MCF 10A (cell line): ENCODE measurements around the gene SYNE3. TPM values are rescaled to one million over a fixed set of nuclear protein-coding genes. Genes with fewer than 3 reads are reported as not detected.
A peak's percentile ranks its signal among the peaks of the same experiment; 100 is the strongest.

ENCODE experiments used
- BruUV-seq: library from RNA; stranded (reverse); fragments of 400-500 nt; replicated peaks from 2 replicates; lab custom pipeline; 2021; lab: Mats Ljungman, UMichigan
- CTCF ChIA-PET: fragments of 300-600 bp; sonication (Branson Sonifier 250); formaldehyde crosslinking; extraction: SDS; loops from one replicate; lab custom pipeline; 2021; ENCODE audit warnings: antibody characterized with exemption, inconsistent platforms; lab: Yijun Ruan, JAX
- POLR2A ChIA-PET: fragments of 300-600, 350-650 bp; sonication (Branson Sonifier 250); formaldehyde crosslinking; extraction: SDS; loops from one replicate; lab custom pipeline; 2020; ENCODE audit warnings: antibody characterized with exemption, inconsistent platforms; lab: Yijun Ruan, JAX
- DNase-seq: peaks from one replicate; pipeline ENCODE4 v3.0.0-alpha.2; 2018; ENCODE audit not compliant: unreplicated experiment
- H3K27ac Mint-ChIP-seq: one replicate; pipeline ENCODE4 v1.8.0; 2022; ENCODE audit warnings: mild to moderate bottlenecking, low read depth, mixed read lengths; ENCODE audit not compliant: unreplicated experiment
- H3K27me3 Mint-ChIP-seq: one replicate; pipeline ENCODE4 v1.8.0; 2022; ENCODE audit warnings: mixed read lengths; ENCODE audit not compliant: insufficient read depth, unreplicated experiment
- H3K36me3 Mint-ChIP-seq: one replicate; pipeline ENCODE4 v1.8.0; 2022; ENCODE audit warnings: mild to moderate bottlenecking, moderate library complexity, mixed read lengths; ENCODE audit not compliant: insufficient read depth, unreplicated experiment
- H3K4me1 Mint-ChIP-seq: one replicate; pipeline ENCODE4 v1.8.0; 2022; ENCODE audit warnings: mixed read lengths; ENCODE audit not compliant: insufficient read depth, unreplicated experiment
- H3K4me3 Mint-ChIP-seq: one replicate; pipeline ENCODE4 v1.8.0; 2022; ENCODE audit warnings: mild to moderate bottlenecking, moderate library complexity, mixed read lengths; ENCODE audit not compliant: unreplicated experiment
- H3K9me3 Mint-ChIP-seq: one replicate; pipeline ENCODE4 v1.8.0; 2022; ENCODE audit warnings: mixed read lengths; ENCODE audit not compliant: unreplicated experiment
- CTCF ChIP-seq: fragments of 200-600 bp; IDR thresholded peaks from one replicate; pipeline ENCODE4 v1.8.0; 2022; ENCODE audit warnings: antibody characterized with exemption, mild to moderate bottlenecking; ENCODE audit not compliant: unreplicated experiment
- intact Hi-C: fragments of 100-400 bp; cut with micrococcal nuclease; formaldehyde crosslinking; loops from 2 replicates; pipeline ENCODE4 v1.14.1; 2022
- total RNA-seq: library from RNA; stranded (reverse); gene quantifications from 2 replicates; pipeline ENCODE4 v1.2.3, GENCODE V29; 2022

The SYNE3 gene
- total RNA-seq, 1 experiment from 2014 or later: 9.5 TPM

- H3K36me3 Mint-ChIP-seq: peaks cover 4% of the 10 kb centered on the region
- no peaks in the 10 kb centered on the region for H3K27me3 Mint-ChIP-seq
- no peaks in the 10 kb centered on the region for H3K9me3 Mint-ChIP-seq
- no TSS peak for BruUV-seq
- H3K4me1 Mint-ChIP-seq: peaks cover 28% of the 10 kb centered on the region
- CTCF ChIA-PET: interaction anchor here (0.7 to 3.2 kb wide), 4 partner anchors 9 to 94 kb away, joined by 3 to 18 read pairs (median 4); no protein-coding TSS in a partner anchor
- POLR2A ChIA-PET: interaction anchor here (1.0 to 4.9 kb wide), 7 partner anchors 9 to 387 kb away, joined by 3 to 25 read pairs (median 7); partner anchors contain the start of gene SYNE3
- no peak for DNase-seq
- no peak for TF ChIP-seq CTCF
- H3K27ac Mint-ChIP-seq: peak overlapping the region; percentile 93
- peak overlapping the region; percentile 87 for H3K4me3 Mint-ChIP-seq
- intact Hi-C loops: no loop called here
Measured at GRCh38 chr14:95536036-95536593, 19.7 kb upstream of the SYNE3 start.

- TF ChIP-seq CTCF: no peak
- BruUV-seq: no TSS peak
- CTCF ChIA-PET: interaction anchor here (0.7 to 3.2 kb wide), 3 partner anchors 9 to 26 kb away, joined by 3 to 18 read pairs (median 3); no protein-coding TSS in a partner anchor
- intact Hi-C loops: loop anchor here (2.0 kb wide), 1 partner anchor 93 kb away; no protein-coding TSS in a partner anchor
- POLR2A ChIA-PET: interaction anchor here (0.6 to 4.9 kb wide), 12 partner anchors 9 to 670 kb away, joined by 3 to 25 read pairs (median 4); partner anchors contain the start of gene SYNE3
- H3K36me3 Mint-ChIP-seq: peaks cover 10% of the 10 kb centered on the region
- peaks cover 35% of the 10 kb centered on the region for H3K4me1 Mint-ChIP-seq
- H3K9me3 Mint-ChIP-seq: no peaks in the 10 kb centered on the region
- H3K27me3 Mint-ChIP-seq: no peaks in the 10 kb centered on the region
- H3K4me3 Mint-ChIP-seq: peak overlapping the region; percentile 87
- H3K27ac Mint-ChIP-seq: peak overlapping the region; percentile 93
- no peak for DNase-seq
Measured at GRCh38 chr14:95535226-95536021, 19.0 kb upstream of the SYNE3 start.

- ChIA-PET CTCF (interaction anchor here (0.7 to 3.2 kb wide), 5 partner anchors 10 to 92 kb away, joined by 3 to 18 read pairs (median 3); no protein-coding TSS in a partner anchor), POLR2A (interaction anchor here (0.5 to 4.9 kb wide), 27 partner anchors 10 to 709 kb away, joined by 3 to 25 read pairs (median 4); partner anchors contain the start of gene SYNE3)
- BruUV-seq: no TSS peak
- H3K4me1 Mint-ChIP-seq: peaks cover 41% of the 10 kb centered on the region
- peak; percentile 100 for DNase-seq
- H3K4me3 Mint-ChIP-seq: peak within 1 kb of the TSS; percentile 87
- H3K36me3 Mint-ChIP-seq: peaks cover 16% of the 10 kb centered on the region
- H3K9me3 Mint-ChIP-seq: no peaks in the 10 kb centered on the region
- intact Hi-C loops: loop anchor here (2.0 kb wide), 1 partner anchor 92 kb away; no protein-coding TSS in a partner anchor
- no peak for TF ChIP-seq CTCF
- no peaks in the 10 kb centered on the region for H3K27me3 Mint-ChIP-seq
- peak within 1 kb of the TSS; percentile 93 for H3K27ac Mint-ChIP-seq
Measured at GRCh38 chr14:95534299-95535225, 18.1 kb upstream of the SYNE3 start, which contains the start of gene GLRX5. TSS of gene GLRX5 (plus strand) at chr14:95535050. CDS start at chr14:95535090, 40 bp downstream.
